HEK293 (cell line): Measurements from ENCODE around the gene TBX1.

Source experiments
- BCL11B ChIP-seq: fragments of 450-650 bp; formaldehyde crosslinking; IDR thresholded peaks from 2 replicates; pipeline ENCODE4 v1.5.1; 2016; ENCODE audit warnings: low read depth, missing biosample characterization, missing genetic modification characterization
- CTCF ChIP-seq: fragments of 450-650 bp; formaldehyde crosslinking; IDR thresholded peaks from 2 replicates; pipeline ENCODE4 v1.5.1; 2016; ENCODE audit warnings: missing biosample characterization, missing genetic modification characterization
- KLF9 ChIP-seq: fragments of 450-650 bp; formaldehyde crosslinking; IDR thresholded peaks from 2 replicates; pipeline ENCODE4 v1.5.1; 2016; ENCODE audit warnings: missing biosample characterization, missing genetic modification characterization, low read depth
- REST ChIP-seq: fragments of 450-650 bp; formaldehyde crosslinking; IDR thresholded peaks from 2 replicates; pipeline ENCODE4 v1.5.1; 2016; ENCODE audit warnings: missing biosample characterization, missing genetic modification characterization
- SP7 ChIP-seq: fragments of 450-650 bp; formaldehyde crosslinking; IDR thresholded peaks from 2 replicates; pipeline ENCODE4 v1.5.1; 2016; ENCODE audit warnings: missing biosample characterization, missing genetic modification characterization
- TCF7L2 ChIP-seq: IDR thresholded peaks from 2 replicates; pipeline ENCODE4 v1.6.1; 2011; ENCODE audit warnings: low read depth, mild to moderate bottlenecking, inconsistent platforms, low read length, moderate library complexity, borderline replicate concordance
- ZNF121 ChIP-seq: fragments of 450-650 bp; formaldehyde crosslinking; IDR thresholded peaks from 2 replicates; pipeline ENCODE4 v1.5.1; 2016; ENCODE audit warnings: missing biosample characterization, missing genetic modification characterization
- ZNF174 ChIP-seq: fragments of 450-650 bp; formaldehyde crosslinking; IDR thresholded peaks from 2 replicates; pipeline ENCODE4 v1.5.0; 2017; ENCODE audit warnings: missing biosample characterization, mild to moderate bottlenecking, missing genetic modification characterization
- ZNF184 ChIP-seq: fragments of 450-650 bp; IDR thresholded peaks from 2 replicates; pipeline ENCODE4 v1.5.1; 2018; ENCODE audit warnings: missing biosample characterization, mild to moderate bottlenecking, missing genetic modification characterization
- ZNF501 ChIP-seq: fragments of 450-650 bp; formaldehyde crosslinking; IDR thresholded peaks from 2 replicates; pipeline ENCODE4 v1.5.1; 2016; ENCODE audit warnings: missing biosample characterization, missing genetic modification characterization
- ZNF692 ChIP-seq: fragments of 450-650 bp; formaldehyde crosslinking; IDR thresholded peaks from 2 replicates; pipeline ENCODE4 v1.5.1; 2016; ENCODE audit warnings: missing biosample characterization, missing genetic modification characterization
- ZNF792 ChIP-seq: fragments of 450-650 bp; formaldehyde crosslinking; IDR thresholded peaks from 2 replicates; pipeline ENCODE4 v1.5.1; 2016; ENCODE audit warnings: missing biosample characterization, missing genetic modification characterization

- TF ChIP-seq TCF7L2 (no peak), ZNF174 (no peak), CTCF (tag by site-specific recombination) (no peak), BCL11B (tag by site-specific recombination) (no peak), KLF9 (tag by site-specific recombination) (no peak), ZNF792 (tag by site-specific recombination) (no peak), SP7 (tag by site-specific recombination) (no peak), ZNF121 (tag by site-specific recombination) (no peak), ZNF692 (tag by site-specific recombination) (no peak), ZNF501 (tag by site-specific recombination) (no peak), REST (tag by site-specific recombination) (no peak), ZNF184 (tag by site-specific recombination) (no peak)
Measured at GRCh38 chr22:19720999-19721329, 39.6 kb upstream of the TBX1 start.
